Lung (tissue), 12 donors: ENCODE measurements around the gene SMIM7. TPM values are rescaled to one million over a fixed set of nuclear protein-coding genes. Genes with fewer than 3 reads are reported as not detected.
A peak's percentile ranks its signal among the peaks of the same experiment; 100 is the strongest.

Experiments used
- ATAC-seq: fragments of 200-7000 bp; cut with Tn5 transposase; one replicate; pipeline ENCODE4 v1.9.1; 2020; ENCODE audit warnings: moderate number of reproducible peaks; ENCODE audit not compliant: insufficient read depth, low FRiP score
- DNase-seq, 3 donors: peaks; one replicate each; pipeline ENCODE4 v3.0.0-alpha.2; 2013 to 2017
- H3K27ac ChIP-seq, 2 donors: one replicate each; pipeline ENCODE4 v1.5.1; 2013; ENCODE audit warnings: mild to moderate bottlenecking in 2 of 2, moderate library complexity in 2 of 2, control low read depth in 1 of 2, inconsistent platforms in 1 of 2, low read depth in 1 of 2, low read length in 1 of 2
- H3K27me3 ChIP-seq, 3 donors: one replicate each; pipeline ENCODE4 v1.5.1; 2013; ENCODE audit warnings: low read length in 2 of 3; ENCODE audit not compliant: control insufficient read depth in 3 of 3, insufficient read depth in 3 of 3
- H3K36me3 ChIP-seq, 4 donors: one replicate each; pipeline ENCODE4 v1.5.1; 2013; ENCODE audit warnings: low read length in 4 of 4, mild to moderate bottlenecking in 1 of 4, moderate library complexity in 1 of 4; ENCODE audit not compliant: control insufficient read depth in 4 of 4, insufficient read depth in 4 of 4
- H3K4me1 ChIP-seq, 5 donors: one replicate each; pipeline ENCODE4 v1.5.1; 2013; ENCODE audit warnings: low read length in 5 of 5, mild to moderate bottlenecking in 2 of 5, moderate library complexity in 1 of 5; ENCODE audit not compliant: control insufficient read depth in 5 of 5, insufficient read depth in 5 of 5
- H3K4me3 ChIP-seq: one replicate; pipeline ENCODE4 v1.5.1; 2013; ENCODE audit warnings: mild to moderate bottlenecking, control low read depth, moderate library complexity
- H3K9ac ChIP-seq, 2 donors: one replicate each; pipeline ENCODE4 v1.5.1; 2013; ENCODE audit warnings: low read length in 2 of 2, control low read depth in 1 of 2; ENCODE audit not compliant: insufficient read depth in 1 of 2
- H3K9me3 ChIP-seq, 4 donors: one replicate each; pipeline ENCODE4 v1.5.1; 2013; ENCODE audit warnings: low read length in 3 of 4, mild to moderate bottlenecking in 1 of 4, moderate library complexity in 1 of 4; ENCODE audit not compliant: control insufficient read depth in 4 of 4, insufficient read depth in 3 of 4
- WGBS, 2 donors: extraction: QIAGEN DNeasy Blood & Tissue Kit; methylation state at CpG; one replicate each; pipeline ENCODE4 v1.1.7; 2013; 5-methylcytosine and 5-hydroxymethylcytosine counted together
- polyA plus RNA-seq, 2 donors: library from polyadenylated mRNA; stranded (reverse); fragments of 200-250 nt; gene quantifications; one replicate each; pipeline ENCODE4 v1.2.1, GENCODE V29; 2013
- total RNA-seq, 2 donors: library from RNA; depleted of rRNA in 1 of 2; stranded (reverse); fragments of >200 nt in 1 of 2; gene quantifications; one replicate each; pipeline ENCODE4 v1.2.1, GENCODE V29; 2014 to 2021
- TF ChIP-seq, protein P1 (sequence below): IDR thresholded peaks from 2 replicates; pipeline ENCODE4 v1.5.1; 2012; ENCODE audit warnings: mild to moderate bottlenecking; ENCODE audit errors: control extremely low read depth, extremely low read depth
- donor health status: control.
- donor health status: control.
- donor health status: Bipolar disorder and iron deficiency.
- donor health status: healthy.
- donor health status: DM: yes; HTN: yes; CAD: no.

Gene SMIM7
- total and polyA plus RNA-seq, 4 donors, result 68.0 to 86.3 (median 78.8) TPM

DNA sequence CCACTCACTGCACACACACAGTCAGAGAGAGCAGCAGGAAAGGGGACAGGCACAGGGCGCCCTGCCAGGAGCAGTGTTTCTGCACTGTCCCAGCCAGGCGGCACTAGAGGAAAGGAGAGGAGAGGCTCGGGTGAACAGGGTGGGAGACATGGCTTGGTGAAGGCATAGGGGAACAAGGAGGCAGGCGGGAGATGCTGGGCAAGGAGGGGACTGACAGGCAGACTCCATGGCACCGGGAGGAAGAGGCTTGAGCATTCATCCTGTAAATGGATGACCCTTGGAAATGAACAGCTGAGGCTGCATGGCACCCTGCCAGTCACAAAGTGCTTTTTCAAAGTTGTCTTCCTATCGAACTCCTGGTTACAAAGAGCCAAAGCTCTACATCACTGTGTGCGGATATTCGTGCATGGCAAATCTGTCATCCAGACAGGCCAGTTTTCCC is 54.4 kb downstream of the SMIM7 start:
- DNase-seq (peak in 1 of 3 donors; percentile 34), ATAC-seq (no peak)
- Histone ChIP-seq H3K27ac (peak overlapping the region; percentile 24 to 42), H3K9ac (no peak overlapping the region), H3K4me1 (peaks cover 0 to 21% (median 11%) of the 10 kb centered on the region in 5 donors), H3K36me3 (peaks cover 0 to 4% (median 0%) of the 10 kb centered on the region in 4 donors), H3K27me3 (no peaks in the 10 kb centered on the region), H3K4me3 (no peak overlapping the region), H3K9me3 (no peaks in the 10 kb centered on the region)
- WGBS, 2 donors, result 59 to 66% methylated on average over 8 of the region's 8 CpGs
- TF ChIP-seq, protein P1, sequence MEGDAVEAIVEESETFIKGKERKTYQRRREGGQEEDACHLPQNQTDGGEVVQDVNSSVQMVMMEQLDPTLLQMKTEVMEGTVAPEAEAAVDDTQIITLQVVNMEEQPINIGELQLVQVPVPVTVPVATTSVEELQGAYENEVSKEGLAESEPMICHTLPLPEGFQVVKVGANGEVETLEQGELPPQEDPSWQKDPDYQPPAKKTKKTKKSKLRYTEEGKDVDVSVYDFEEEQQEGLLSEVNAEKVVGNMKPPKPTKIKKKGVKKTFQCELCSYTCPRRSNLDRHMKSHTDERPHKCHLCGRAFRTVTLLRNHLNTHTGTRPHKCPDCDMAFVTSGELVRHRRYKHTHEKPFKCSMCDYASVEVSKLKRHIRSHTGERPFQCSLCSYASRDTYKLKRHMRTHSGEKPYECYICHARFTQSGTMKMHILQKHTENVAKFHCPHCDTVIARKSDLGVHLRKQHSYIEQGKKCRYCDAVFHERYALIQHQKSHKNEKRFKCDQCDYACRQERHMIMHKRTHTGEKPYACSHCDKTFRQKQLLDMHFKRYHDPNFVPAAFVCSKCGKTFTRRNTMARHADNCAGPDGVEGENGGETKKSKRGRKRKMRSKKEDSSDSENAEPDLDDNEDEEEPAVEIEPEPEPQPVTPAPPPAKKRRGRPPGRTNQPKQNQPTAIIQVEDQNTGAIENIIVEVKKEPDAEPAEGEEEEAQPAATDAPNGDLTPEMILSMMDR, result no peak

DNA sequence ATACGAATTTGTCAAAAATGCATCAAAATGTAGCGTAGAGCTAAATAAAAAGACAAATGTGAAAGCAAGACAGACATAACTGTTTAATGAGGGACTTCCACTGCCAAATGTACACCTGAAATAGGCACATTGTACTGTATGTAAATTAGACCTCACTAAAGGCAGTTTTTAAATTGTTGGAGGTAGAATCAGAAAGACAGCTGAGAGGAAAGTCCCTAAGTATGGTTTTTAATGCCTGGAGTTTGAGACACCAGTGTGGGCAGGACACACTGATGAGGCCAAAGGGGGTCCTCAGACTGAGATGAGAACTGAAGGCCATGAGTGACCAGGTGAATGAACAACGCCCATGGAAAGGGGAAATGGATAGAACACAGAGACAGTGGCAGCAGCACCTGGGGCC is 54.8 kb downstream of the SMIM7 start:
- no peak overlapping the region for H3K9ac ChIP-seq

GRCh38 chr19:16604615-16605014 is 55.3 kb downstream of the SMIM7 start:
- Histone ChIP-seq H3K27ac (no peak overlapping the region), H3K27me3 (no peaks in the 10 kb centered on the region), H3K36me3 (peaks cover 0 to 4% (median 0%) of the 10 kb centered on the region in 4 donors), H3K4me1 (peaks cover 0 to 20% (median 11%) of the 10 kb centered on the region in 5 donors), H3K9ac (no peak overlapping the region), H3K9me3 (no peaks in the 10 kb centered on the region), H3K4me3 (no peak overlapping the region)
- ATAC-seq, result no peak
- 69 to 88% methylated on average over 6 of the region's 6 CpGs for WGBS, 2 donors
- TF ChIP-seq, protein P1, result no peak
- no peak for DNase-seq

More for the DNA sequence above, 54.8 kb downstream of the SMIM7 start:
- Histone ChIP-seq H3K4me1 (peaks cover 0 to 20% (median 11%) of the 10 kb centered on the region in 5 donors), H3K4me3 (no peak overlapping the region), H3K27ac (peak overlapping the region in 1 of 2 donors; percentile 42), H3K36me3 (peaks cover 0 to 4% (median 0%) of the 10 kb centered on the region in 4 donors), H3K9me3 (no peaks in the 10 kb centered on the region), H3K27me3 (no peaks in the 10 kb centered on the region)
- ATAC-seq (no peak), DNase-seq (no peak)
- 91 to 96% methylated on average over 3 of the region's 3 CpGs for WGBS, 2 donors
- TF ChIP-seq, protein P1, result no peak

DNA sequence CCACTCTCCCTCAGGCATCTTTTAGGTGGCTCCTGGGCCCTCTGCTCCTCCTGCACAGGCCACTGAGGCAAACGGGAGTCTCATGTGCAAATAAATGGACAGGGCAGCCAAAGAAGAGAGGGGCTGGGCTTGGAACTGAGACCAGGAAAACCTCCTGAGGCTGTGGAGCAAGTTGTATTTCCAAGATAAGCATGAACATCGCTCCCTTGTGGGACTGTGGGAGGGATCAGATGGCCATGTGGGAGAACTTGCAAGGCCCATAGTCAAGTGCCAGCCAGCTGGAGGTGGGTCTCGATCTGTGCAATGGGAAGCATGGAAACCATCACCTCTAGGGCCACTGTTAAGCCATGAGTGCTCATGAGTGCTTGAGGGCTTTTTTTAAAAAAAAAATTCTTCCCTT is 56.9 kb downstream of the SMIM7 start:
- Histone ChIP-seq H3K36me3 (peaks cover 0 to 4% (median 0%) of the 10 kb centered on the region in 4 donors), H3K9ac (no peak overlapping the region), H3K4me3 (no peak overlapping the region), H3K27me3 (no peaks in the 10 kb centered on the region), H3K9me3 (no peaks in the 10 kb centered on the region), H3K27ac (no peak overlapping the region), H3K4me1 (peaks cover 0 to 23% (median 7%) of the 10 kb centered on the region in 5 donors)
- TF ChIP-seq, protein P1, result no peak
- no peak for ATAC-seq
- 59 to 86% methylated on average over 3 of the region's 3 CpGs for WGBS, 2 donors
- DNase-seq, result no peak
